Astrocyte (in vitro differentiated cells and primary cell): ENCODE data around the gene WASF2. TPM values are rescaled to one million over a fixed set of nuclear protein-coding genes. Genes with fewer than 3 reads are reported as not detected.
A peak's percentile ranks its signal among the peaks of the same experiment; 100 is the strongest.

ENCODE experiments used
- DNase-seq: peaks from one replicate; pipeline ENCODE4 v3.0.0-alpha.2; 2010; ENCODE audit warnings: low read depth
- FAIRE-seq: peaks from 2 replicates; lab custom pipeline; 2011; peaks lifted over from hg19 to GRCh38; lab: Jason Lieb, UNC
- H2AFZ ChIP-seq: 2 replicates; pipeline ENCODE4 v1.6.0; 2012; ENCODE audit warnings: low read depth, low read length, inconsistent platforms
- H3K27ac ChIP-seq: 2 replicates; pipeline ENCODE4 v1.5.1; 2011; ENCODE audit warnings: low read depth, low read length, inconsistent platforms
- H3K27me3 ChIP-seq: 2 replicates; pipeline ENCODE4 v1.6.0; 2011; ENCODE audit warnings: low read length, inconsistent platforms; ENCODE audit not compliant: insufficient read depth
- H3K36me3 ChIP-seq: 2 replicates; pipeline ENCODE4 v1.5.1; 2011; ENCODE audit warnings: low read length, inconsistent platforms; ENCODE audit not compliant: insufficient read depth
- H3K4me1 ChIP-seq: 2 replicates; pipeline ENCODE4 v1.5.1; 2011; ENCODE audit warnings: low read length, inconsistent platforms; ENCODE audit not compliant: insufficient read depth
- H3K4me2 ChIP-seq: 2 replicates; pipeline ENCODE4 v1.6.0; 2012; ENCODE audit warnings: low read length, inconsistent platforms
- H3K4me3 ChIP-seq: 2 replicates; pipeline ENCODE4 v1.5.1; 2011; ENCODE audit warnings: low read depth, mild to moderate bottlenecking, low read length, inconsistent platforms; ENCODE audit not compliant: insufficient read depth
- H3K79me2 ChIP-seq: 2 replicates; pipeline ENCODE4 v1.6.0; 2012; ENCODE audit warnings: mild to moderate bottlenecking, low read length, inconsistent platforms; ENCODE audit not compliant: insufficient read depth
- H3K9ac ChIP-seq: 2 replicates; pipeline ENCODE4 v1.6.0; 2012; ENCODE audit warnings: mild to moderate bottlenecking, low read length, inconsistent platforms
- H3K9me3 ChIP-seq: 2 replicates; pipeline ENCODE4 v1.5.1; 2012; ENCODE audit warnings: low read depth, mild to moderate bottlenecking, low read length, inconsistent platforms; ENCODE audit not compliant: insufficient read depth
- H4K20me1 ChIP-seq: 2 replicates; pipeline ENCODE4 v1.6.0; 2012; ENCODE audit warnings: low read length, inconsistent platforms; ENCODE audit not compliant: insufficient read depth
- H3K27ac Mint-ChIP-seq: one replicate; pipeline ENCODE4 v1.8.0; 2021; ENCODE audit warnings: mild to moderate bottlenecking, mixed read lengths; ENCODE audit not compliant: unreplicated experiment
- H3K27me3 Mint-ChIP-seq: one replicate; pipeline ENCODE4 v1.8.0; 2021; ENCODE audit warnings: low read depth, mixed read lengths; ENCODE audit not compliant: unreplicated experiment
- H3K36me3 Mint-ChIP-seq: one replicate; pipeline ENCODE4 v1.8.0; 2021; ENCODE audit warnings: low read depth, mixed read lengths; ENCODE audit not compliant: unreplicated experiment
- H3K4me1 Mint-ChIP-seq: one replicate; pipeline ENCODE4 v1.8.0; 2021; ENCODE audit warnings: low read depth, mixed read lengths; ENCODE audit not compliant: unreplicated experiment
- H3K4me3 Mint-ChIP-seq: one replicate; pipeline ENCODE4 v1.8.0; 2021; ENCODE audit warnings: mild to moderate bottlenecking, moderate library complexity, mixed read lengths; ENCODE audit not compliant: unreplicated experiment
- H3K9me3 Mint-ChIP-seq: one replicate; pipeline ENCODE4 v1.8.0; 2021; ENCODE audit warnings: mild to moderate bottlenecking, mixed read lengths; ENCODE audit not compliant: unreplicated experiment
- EZH2 ChIP-seq: IDR thresholded peaks from 2 replicates; pipeline ENCODE4 v1.6.1; 2012; ENCODE audit warnings: mild to moderate bottlenecking, low read length, inconsistent platforms; ENCODE audit not compliant: insufficient read depth
- total RNA-seq: library from RNA; stranded (reverse); gene quantifications from 2 replicates; pipeline ENCODE4 v1.2.1, GENCODE V29; 2021
- TF ChIP-seq, protein P1 (sequence below): IDR thresholded peaks from 2 replicates; pipeline ENCODE4 v1.5.1; 2011; ENCODE audit warnings: low read depth, mild to moderate bottlenecking, inconsistent platforms, low read length, moderate library complexity; ENCODE audit not compliant: insufficient read depth

Gene WASF2
- total RNA-seq, 1 donor from 2014 or later: 86.9 TPM

DNA sequence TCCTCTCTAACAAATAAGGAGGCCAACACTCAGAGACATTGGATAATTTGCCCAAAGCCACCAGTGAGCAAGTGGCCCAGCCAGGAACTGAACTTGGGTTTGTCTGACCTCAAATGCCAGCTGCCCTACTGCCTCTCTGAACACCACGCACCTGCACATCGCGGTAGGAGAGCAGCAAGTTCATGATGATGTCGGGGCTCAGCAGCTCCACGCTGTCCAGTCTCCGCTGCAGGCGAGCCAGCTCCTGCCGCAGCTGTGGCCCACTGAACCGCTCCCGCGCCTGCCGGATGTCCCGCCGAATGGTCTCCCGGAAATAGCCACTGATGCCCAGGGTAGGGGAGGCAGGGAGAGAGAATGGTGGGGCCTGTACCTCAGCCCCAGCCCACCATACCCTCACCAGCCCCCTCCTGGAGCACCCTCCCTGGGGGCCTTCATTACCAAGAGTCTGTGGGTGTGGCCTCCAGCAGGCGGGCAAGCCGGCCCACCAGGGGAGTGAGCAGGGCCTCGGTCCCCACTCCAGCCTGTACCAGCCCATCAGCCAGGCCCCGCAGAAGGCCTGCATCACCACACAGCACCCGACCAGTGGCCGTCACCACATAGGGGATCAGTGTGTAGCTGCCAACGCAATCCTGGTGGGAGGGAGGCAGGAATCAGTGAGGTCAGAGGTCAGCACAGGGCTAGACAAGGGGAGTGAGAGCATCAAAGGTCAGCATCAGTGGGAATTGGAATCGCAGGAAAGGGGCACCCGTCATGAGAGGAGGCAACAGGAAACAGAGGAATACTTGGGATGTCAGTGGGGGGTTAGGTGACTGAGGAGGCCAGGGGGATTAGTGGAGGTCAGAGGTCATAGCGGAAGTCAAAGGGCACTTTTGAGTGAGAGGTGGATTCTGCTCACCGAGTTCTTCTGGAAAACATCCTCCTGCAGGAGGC lies 125.9 kb downstream of the WASF2 start:
- H3K36me3 Mint-ChIP-seq: peaks cover 21% of the 10 kb centered on the region
- Histone ChIP-seq H3K27me3 (no peaks in the 10 kb centered on the region), H3K4me2 (no peak overlapping the region), H3K4me3 (no peak overlapping the region), H3K4me1 (peaks cover 15% of the 10 kb centered on the region), H3K9me3 (no peaks in the 10 kb centered on the region), H4K20me1 (no peaks in the 10 kb centered on the region), H3K79me2 (no peaks in the 10 kb centered on the region), H3K36me3 (no peaks in the 10 kb centered on the region), H2AFZ (no peak overlapping the region), H3K9ac (no peak overlapping the region), H3K27ac (no peak overlapping the region)
- peaks cover 2% of the 10 kb centered on the region for H3K4me1 Mint-ChIP-seq
- FAIRE-seq (no peak), DNase-seq (no peak)
- H3K27ac Mint-ChIP-seq: peak overlapping the region; percentile 41
- H3K27me3 Mint-ChIP-seq: peaks cover 19% of the 10 kb centered on the region
- no peaks in the 10 kb centered on the region for H3K9me3 Mint-ChIP-seq
- peak overlapping the region; percentile 62 for H3K4me3 Mint-ChIP-seq
- no peak for TF ChIP-seq EZH2
- TF ChIP-seq, protein P1, sequence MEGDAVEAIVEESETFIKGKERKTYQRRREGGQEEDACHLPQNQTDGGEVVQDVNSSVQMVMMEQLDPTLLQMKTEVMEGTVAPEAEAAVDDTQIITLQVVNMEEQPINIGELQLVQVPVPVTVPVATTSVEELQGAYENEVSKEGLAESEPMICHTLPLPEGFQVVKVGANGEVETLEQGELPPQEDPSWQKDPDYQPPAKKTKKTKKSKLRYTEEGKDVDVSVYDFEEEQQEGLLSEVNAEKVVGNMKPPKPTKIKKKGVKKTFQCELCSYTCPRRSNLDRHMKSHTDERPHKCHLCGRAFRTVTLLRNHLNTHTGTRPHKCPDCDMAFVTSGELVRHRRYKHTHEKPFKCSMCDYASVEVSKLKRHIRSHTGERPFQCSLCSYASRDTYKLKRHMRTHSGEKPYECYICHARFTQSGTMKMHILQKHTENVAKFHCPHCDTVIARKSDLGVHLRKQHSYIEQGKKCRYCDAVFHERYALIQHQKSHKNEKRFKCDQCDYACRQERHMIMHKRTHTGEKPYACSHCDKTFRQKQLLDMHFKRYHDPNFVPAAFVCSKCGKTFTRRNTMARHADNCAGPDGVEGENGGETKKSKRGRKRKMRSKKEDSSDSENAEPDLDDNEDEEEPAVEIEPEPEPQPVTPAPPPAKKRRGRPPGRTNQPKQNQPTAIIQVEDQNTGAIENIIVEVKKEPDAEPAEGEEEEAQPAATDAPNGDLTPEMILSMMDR: no peak

DNA sequence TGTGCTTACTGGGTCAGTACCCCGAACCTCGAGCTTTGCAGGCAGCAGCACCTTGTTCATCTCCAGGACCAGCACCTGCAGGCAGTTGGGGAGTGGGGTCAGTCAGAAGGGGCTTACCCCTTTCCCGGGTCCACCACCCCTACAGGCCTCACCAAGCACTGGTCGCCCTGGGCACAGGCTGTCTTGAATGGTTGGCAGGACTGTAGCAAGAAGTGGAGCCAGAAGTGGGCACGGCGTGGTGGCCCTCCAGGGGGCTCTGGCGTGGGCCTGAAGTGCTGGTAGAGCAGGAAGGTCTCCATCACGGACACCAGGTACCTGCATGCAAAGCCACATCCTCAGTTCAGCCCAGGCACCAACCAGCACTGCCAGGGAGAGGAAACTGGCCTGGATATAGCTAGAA lies 128.4 kb downstream of the WASF2 start:
- Mint-ChIP-seq H3K27me3 (peaks cover 30% of the 10 kb centered on the region), H3K4me3 (no peak overlapping the region)
- no peaks in the 10 kb centered on the region for H4K20me1 ChIP-seq

More for the DNA sequence above, 128.4 kb downstream of the WASF2 start:
- Histone ChIP-seq H3K79me2 (no peaks in the 10 kb centered on the region), H3K27me3 (no peaks in the 10 kb centered on the region), H3K4me1 (peaks cover 7% of the 10 kb centered on the region), H3K9ac (no peak overlapping the region), H3K9me3 (no peaks in the 10 kb centered on the region), H3K27ac (no peak overlapping the region), H2AFZ (no peak overlapping the region), H3K4me2 (no peak overlapping the region), H3K4me3 (no peak overlapping the region), H3K36me3 (no peaks in the 10 kb centered on the region)
- Mint-ChIP-seq H3K36me3 (peaks cover 32% of the 10 kb centered on the region), H3K27ac (no peak overlapping the region), H3K9me3 (no peaks in the 10 kb centered on the region), H3K4me1 (peaks cover 2% of the 10 kb centered on the region)
- FAIRE-seq (no peak), DNase-seq (no peak)
- TF ChIP-seq, protein P1: no peak
- TF ChIP-seq EZH2: no peak
